Measurements from ENCODE around the gene MRFAP1.

The MRFAP1 gene

GRCh38 chr4:6680372-6681034 is 40.0 kb downstream of the MRFAP1 start:
- no peaks in the 10 kb centered on the region for H3K27me3 ChIP-seq (ENCODE audit: insufficient read depth, poor library complexity, severe bottlenecking)
- TF ChIP-seq SPI1 (IDR thresholded peaks at IDR 0.05; ENCODE audit: borderline replicate concordance, low read depth) (no peak), GABPA (IDR thresholded peaks at IDR 0.05; ENCODE audit: low read depth) (no peak), POLR2AphosphoS5 (IDR thresholded peaks at IDR 0.05; ENCODE audit: low read depth) (no peak; the same call in 1 of the 2 replicates), REST (IDR thresholded peaks at IDR 0.05; ENCODE audit: insufficient replicate concordance, low read depth) (no peak), CTCF (IDR thresholded peaks at IDR 0.05; ENCODE audit: insufficient read depth, low read length) (no peak)
- no peak for DNase-seq (ENCODE audit: low read depth in 1 of 2, low spot score in 1 of 2)
- no peak overlapping the region for H3K4me3 ChIP-seq (replicated peaks; ENCODE audit: insufficient read depth, low read length)
- peak overlapping the region; percentile 41 for H3K27ac ChIP-seq (replicated peaks)

- Histone ChIP-seq H3K27me3 (ENCODE audit: insufficient read depth, poor library complexity, severe bottlenecking) (no peaks in the 10 kb centered on the region), H3K27ac (replicated peaks) (peak overlapping the region; percentile 41), H3K4me3 (replicated peaks; ENCODE audit: insufficient read depth, low read length) (no peak overlapping the region)
- TF ChIP-seq POLR2AphosphoS5 (IDR thresholded peaks at IDR 0.05; ENCODE audit: low read depth) (peak; percentile 37; the same call in 1 of the 2 replicates), REST (IDR thresholded peaks at IDR 0.05; ENCODE audit: insufficient replicate concordance, low read depth) (no peak), CTCF (IDR thresholded peaks at IDR 0.05; ENCODE audit: insufficient read depth, low read length) (peak; percentile 46)
- DNase-seq (ENCODE audit: low read depth in 1 of 2, low spot score in 1 of 2) = peak in 1 of 2 experiments; percentile 65
Measured at GRCh38 chr4:6681191-6681590, 40.7 kb downstream of the MRFAP1 start.

- peak in 1 of 2 experiments; percentile 94 for DNase-seq (ENCODE audit: low read depth in 1 of 2, low spot score in 1 of 2)
- Histone ChIP-seq H3K4me3 (replicated peaks; ENCODE audit: insufficient read depth, low read length) (no peak overlapping the region), H3K27me3 (ENCODE audit: insufficient read depth, poor library complexity, severe bottlenecking) (no peaks in the 10 kb centered on the region), H3K27ac (replicated peaks) (peak overlapping the region; percentile 82)
- TF ChIP-seq CTCF (IDR thresholded peaks at IDR 0.05; ENCODE audit: insufficient read depth, low read length) (no peak), SPI1 (IDR thresholded peaks at IDR 0.05; ENCODE audit: borderline replicate concordance, low read depth) (no peak), REST (IDR thresholded peaks at IDR 0.05; ENCODE audit: insufficient replicate concordance, low read depth) (no peak), POLR2AphosphoS5 (IDR thresholded peaks at IDR 0.05; ENCODE audit: low read depth) (peak; percentile 93)
Measured at GRCh38 chr4:6682862-6683590, 42.5 kb downstream of the MRFAP1 start.

Data from HL-60 (cell line).